Midbrain (tissue), 1 donor: ENCODE results near the gene CHD9.
"Not testable (repeated sequence)": the region's sequence is repeated elsewhere in the genome, so short reads cannot be mapped to it uniquely, and the experiment has no call there.

Source experiments
- DNase-seq: peaks from one replicate; lab custom pipeline; 2025; lab: John Stamatoyannopoulos, UW

The CHD9 gene

GRCh38 chr16:53131363-53132071 is 76.7 kb downstream of the CHD9 start:
- DNase-seq: peak; percentile 52

GRCh38 chr16:53132406-53132805 is 77.6 kb downstream of the CHD9 start:
- no peak for DNase-seq

- no peak for DNase-seq
Measured at GRCh38 chr16:53135329-53135728, 80.5 kb downstream of the CHD9 start.

GRCh38 chr16:53142823-53143568 is 88.2 kb downstream of the CHD9 start:
- DNase-seq: no peak

- no peak for DNase-seq
Measured at GRCh38 chr16:53147500-53148065, 92.8 kb downstream of the CHD9 start.

GRCh38 chr16:53150769-53151168 is 96.0 kb downstream of the CHD9 start:
- DNase-seq: no peak

- DNase-seq: no peak
Measured at GRCh38 chr16:53152329-53152728, 97.5 kb downstream of the CHD9 start.

GRCh38 chr16:53153130-53153529 is 98.3 kb downstream of the CHD9 start:
- no peak for DNase-seq

- DNase-seq: no peak
Measured at GRCh38 chr16:53154513-53154912, 99.7 kb downstream of the CHD9 start.

GRCh38 chr16:53156516-53156915 is 101.7 kb downstream of the CHD9 start:
- no peak for DNase-seq

- DNase-seq: peak; percentile 47
Measured at GRCh38 chr16:53159781-53160436, 105.1 kb downstream of the CHD9 start.

- no peak for DNase-seq
Measured at GRCh38 chr16:53166099-53166498, 111.3 kb downstream of the CHD9 start.

- no peak for DNase-seq
Measured at GRCh38 chr16:53168744-53169143, 114.0 kb downstream of the CHD9 start.

GRCh38 chr16:53172517-53172916 is 117.7 kb downstream of the CHD9 start:
- DNase-seq: no peak

- DNase-seq: no peak
Measured at GRCh38 chr16:53175118-53175517, 120.3 kb downstream of the CHD9 start.

GRCh38 chr16:53176434-53176833 is 121.6 kb downstream of the CHD9 start:
- DNase-seq: no peak

- no peak for DNase-seq
Measured at GRCh38 chr16:53183442-53183841, 128.7 kb downstream of the CHD9 start.

GRCh38 chr16:53185741-53186140 is 130.9 kb downstream of the CHD9 start:
- not testable (repeated sequence) for DNase-seq

- no peak for DNase-seq
Measured at GRCh38 chr16:53187775-53188174, 133.0 kb downstream of the CHD9 start.

- no peak for DNase-seq
Measured at GRCh38 chr16:53191413-53191812, 136.6 kb downstream of the CHD9 start.

- no peak for DNase-seq
Measured at GRCh38 chr16:53198933-53199332, 144.1 kb downstream of the CHD9 start.

- DNase-seq: no peak
Measured at GRCh38 chr16:53201900-53202299, 147.1 kb downstream of the CHD9 start.

- DNase-seq: no peak
Measured at GRCh38 chr16:53202398-53202797, 147.6 kb downstream of the CHD9 start.
